SK-N-SH treated with all-trans-retinoic acid at 6 μM for 48 hours (cell line): ENCODE data around the gene OTOF.

ENCODE experiments used
- ATAC-seq: fragments of 200-7000 bp; cut with Tn5 transposase; 3 replicates; pipeline ENCODE4 v1.9.1; 2020; ENCODE audit warnings: mild to moderate bottlenecking, moderate library complexity
- ARNTL ChIP-seq: fragments of 450-650 bp; formaldehyde crosslinking; IDR thresholded peaks from 2 replicates; pipeline ENCODE4 v1.5.0; 2020; ENCODE audit warnings: low read depth, mild to moderate bottlenecking, moderate library complexity, borderline replicate concordance
- BACH2 ChIP-seq: fragments of 250-450 bp; sonication (Bioruptor Pico); IDR thresholded peaks from 2 replicates; pipeline ENCODE4 v1.9.0; 2021; ENCODE audit warnings: mild to moderate bottlenecking, borderline replicate concordance
- CREB5 ChIP-seq: fragments of 250-450 bp; sonication (Bioruptor Pico); IDR thresholded peaks from 2 replicates; pipeline ENCODE4 v1.5.1; 2020; ENCODE audit warnings: low read depth, mild to moderate bottlenecking, moderate library complexity
- CSDC2 ChIP-seq: fragments of 250-450 bp; sonication (Bioruptor Pico); IDR thresholded peaks from 2 replicates; pipeline ENCODE4 v1.5.0; 2020; ENCODE audit warnings: mild to moderate bottlenecking, moderate library complexity
- GLIS3 ChIP-seq: fragments of 250-450 bp; sonication (Bioruptor Pico); IDR thresholded peaks from 2 replicates; pipeline ENCODE4 v1.5.0; 2020; ENCODE audit warnings: mild to moderate bottlenecking, moderate library complexity
- ISL1 ChIP-seq: fragments of 250-450 bp; sonication (Bioruptor Pico); IDR thresholded peaks from 2 replicates; pipeline ENCODE4 v2.1.2; 2022; ENCODE audit warnings: mild to moderate bottlenecking, moderate library complexity
- OSR1 ChIP-seq: fragments of 250-450 bp; sonication (Bioruptor Pico); IDR thresholded peaks from 2 replicates; pipeline ENCODE4 v1.8.0; 2022; ENCODE audit warnings: moderate library complexity, mild to moderate bottlenecking, inconsistent platforms
- PATZ1 ChIP-seq: fragments of 250-450 bp; sonication (Bioruptor Pico); IDR thresholded peaks from 2 replicates; pipeline ENCODE4 v1.8.0; 2020; ENCODE audit warnings: mild to moderate bottlenecking, moderate library complexity, borderline replicate concordance
- PPARA ChIP-seq: fragments of 250-450 bp; sonication (Bioruptor Pico); IDR thresholded peaks from 2 replicates; pipeline ENCODE4 v1.5.0; 2020; ENCODE audit warnings: mild to moderate bottlenecking, borderline replicate concordance
- SNAI2 ChIP-seq: fragments of 250-450 bp; sonication (Bioruptor Pico); IDR thresholded peaks from 2 replicates; pipeline ENCODE4 v1.5.0; 2020; ENCODE audit warnings: mild to moderate bottlenecking, moderate library complexity
- TCF4 ChIP-seq: fragments of 250-450 bp; sonication (Bioruptor Pico); IDR thresholded peaks from 2 replicates; pipeline ENCODE4 v1.8.0; 2021; ENCODE audit warnings: mild to moderate bottlenecking, moderate library complexity, borderline replicate concordance
- TOX ChIP-seq: fragments of 250-450 bp; sonication (Bioruptor Pico); IDR thresholded peaks from 2 replicates; pipeline ENCODE4 v1.8.0; 2021; ENCODE audit warnings: mild to moderate bottlenecking, moderate library complexity, borderline replicate concordance
- TSHZ2 ChIP-seq: fragments of 250-450 bp; sonication (Bioruptor Pico); IDR thresholded peaks from 2 replicates; pipeline ENCODE4 v1.5.0; 2020; ENCODE audit warnings: mild to moderate bottlenecking, moderate library complexity
- ZC3H10 ChIP-seq: fragments of 250-450 bp; sonication (Bioruptor Pico); IDR thresholded peaks from 2 replicates; pipeline ENCODE4 v1.5.1; 2021; ENCODE audit warnings: mild to moderate bottlenecking, moderate library complexity
- ZFP3 ChIP-seq: fragments of 250-450 bp; sonication (Bioruptor Pico); IDR thresholded peaks from 2 replicates; pipeline ENCODE4 v1.5.0; 2020; ENCODE audit warnings: mild to moderate bottlenecking, moderate library complexity
- ZFP30 ChIP-seq: fragments of 450-650 bp; formaldehyde crosslinking; IDR thresholded peaks from 2 replicates; pipeline ENCODE4 v1.5.0; 2022; ENCODE audit warnings: mild to moderate bottlenecking, moderate library complexity
- ZNF70 ChIP-seq: fragments of 450-650 bp; formaldehyde crosslinking; IDR thresholded peaks from 2 replicates; pipeline ENCODE4 v1.5.0; 2020; ENCODE audit warnings: mild to moderate bottlenecking, moderate library complexity
- TF ChIP-seq, protein P1 (sequence below): fragments of 250-450 bp; sonication (Bioruptor Pico); IDR thresholded peaks from 2 replicates; pipeline ENCODE4 v1.5.1; 2021; ENCODE audit warnings: mild to moderate bottlenecking, moderate library complexity
- TF ChIP-seq, protein P2 (sequence below): fragments of 250-450 bp; sonication (Bioruptor Pico); IDR thresholded peaks from 2 replicates; pipeline ENCODE4 v1.8.0; 2021; ENCODE audit warnings: low read depth, mild to moderate bottlenecking, moderate library complexity, borderline replicate concordance

The OTOF gene

DNA sequence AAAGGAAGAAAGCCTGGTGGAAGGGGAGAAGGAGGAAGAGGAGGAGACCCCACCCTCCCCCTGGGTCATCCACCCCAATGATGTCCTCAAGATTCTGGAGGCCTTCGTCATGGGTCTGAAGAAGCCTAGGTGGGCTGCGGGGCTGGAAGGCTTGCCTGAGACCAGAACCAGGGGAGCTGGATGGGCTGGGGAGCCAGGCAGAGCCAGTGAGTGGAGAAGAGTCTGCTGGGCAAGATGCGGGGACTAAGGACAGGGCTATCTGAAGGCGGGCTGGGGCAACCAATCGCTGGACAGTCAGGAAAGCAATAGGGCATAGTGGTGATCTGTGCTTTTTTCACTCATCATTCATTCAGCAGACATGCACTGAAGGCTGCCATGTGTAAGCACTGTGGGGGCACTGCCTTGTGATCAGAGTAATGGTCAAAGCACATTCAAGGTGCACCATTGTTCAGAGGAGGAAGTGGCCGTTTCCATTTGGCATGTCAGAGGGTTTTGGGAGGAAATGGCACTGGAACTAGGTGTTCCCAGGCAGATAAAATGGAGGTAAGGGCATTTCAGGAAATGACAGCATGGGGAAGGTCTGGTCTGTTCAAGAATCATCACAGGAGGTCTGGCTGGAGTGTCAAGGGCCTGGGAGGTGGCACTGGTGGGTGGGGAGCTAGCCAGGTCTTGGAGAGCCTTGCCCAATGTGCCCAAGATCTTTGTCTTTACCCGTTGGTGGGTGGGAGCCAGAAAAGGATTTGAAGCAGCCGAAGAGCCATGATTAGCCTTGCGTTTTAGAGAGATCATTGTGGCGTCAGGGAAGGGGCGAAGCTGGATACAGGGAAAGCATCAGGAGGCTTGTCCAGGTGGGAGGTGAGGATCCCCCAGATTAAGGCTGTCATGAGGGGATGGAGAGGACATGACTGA, 24.2 kb downstream of the OTOF start:
- TF ChIP-seq TCF4 (CRISPR knock-in tag), result no peak
- TF ChIP-seq SNAI2 (CRISPR knock-in tag), result no peak
- TF ChIP-seq, protein P1, sequence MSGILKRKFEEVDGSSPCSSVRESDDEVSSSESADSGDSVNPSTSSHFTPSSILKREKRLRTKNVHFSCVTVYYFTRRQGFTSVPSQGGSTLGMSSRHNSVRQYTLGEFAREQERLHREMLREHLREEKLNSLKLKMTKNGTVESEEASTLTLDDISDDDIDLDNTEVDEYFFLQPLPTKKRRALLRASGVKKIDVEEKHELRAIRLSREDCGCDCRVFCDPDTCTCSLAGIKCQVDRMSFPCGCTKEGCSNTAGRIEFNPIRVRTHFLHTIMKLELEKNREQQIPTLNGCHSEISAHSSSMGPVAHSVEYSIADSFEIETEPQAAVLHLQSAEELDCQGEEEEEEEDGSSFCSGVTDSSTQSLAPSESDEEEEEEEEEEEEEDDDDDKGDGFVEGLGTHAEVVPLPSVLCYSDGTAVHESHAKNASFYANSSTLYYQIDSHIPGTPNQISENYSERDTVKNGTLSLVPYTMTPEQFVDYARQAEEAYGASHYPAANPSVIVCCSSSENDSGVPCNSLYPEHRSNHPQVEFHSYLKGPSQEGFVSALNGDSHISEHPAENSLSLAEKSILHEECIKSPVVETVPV (CRISPR knock-in tag), result no peak
- TF ChIP-seq ZFP30 (CRISPR knock-in tag), result no peak
- TF ChIP-seq TSHZ2 (CRISPR knock-in tag), result no peak
- TF ChIP-seq, all 23 proteins: peak for 0

DNA sequence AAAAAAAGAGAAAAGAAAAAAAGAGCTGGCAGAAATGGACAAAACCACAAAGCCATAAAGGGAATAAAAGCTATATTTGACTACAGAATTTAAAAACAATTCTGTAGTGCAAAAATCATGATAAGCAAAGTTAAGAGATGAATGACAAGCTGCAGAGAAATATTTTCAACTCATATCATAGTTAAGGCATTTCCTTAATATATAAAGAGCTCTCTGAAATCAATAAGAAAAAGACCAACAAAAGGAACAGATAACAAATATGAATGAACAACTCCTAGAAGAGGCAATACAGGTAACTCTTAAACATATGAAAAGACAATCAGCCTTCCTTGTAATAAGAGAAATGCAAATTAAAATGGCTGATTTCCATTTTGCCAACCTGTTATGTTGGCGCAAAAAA, 26.2 kb downstream of the OTOF start:
- TF ChIP-seq ZC3H10 (CRISPR knock-in tag) (no peak), TOX (CRISPR knock-in tag) (no peak), GLIS3 (CRISPR knock-in tag) (no peak), ARNTL (no peak), TSHZ2 (CRISPR knock-in tag) (no peak), CSDC2 (CRISPR knock-in tag) (no peak), PPARA (CRISPR knock-in tag) (no peak), CREB5 (CRISPR knock-in tag) (no peak), ISL1 (CRISPR knock-in tag) (no peak), SNAI2 (CRISPR knock-in tag) (no peak), BACH2 (CRISPR knock-in tag) (no peak), ZFP3 (CRISPR knock-in tag) (no peak), OSR1 (CRISPR knock-in tag) (no peak), PATZ1 (CRISPR knock-in tag) (no peak), ZNF70 (CRISPR knock-in tag) (no peak)
- TF ChIP-seq, protein P2, sequence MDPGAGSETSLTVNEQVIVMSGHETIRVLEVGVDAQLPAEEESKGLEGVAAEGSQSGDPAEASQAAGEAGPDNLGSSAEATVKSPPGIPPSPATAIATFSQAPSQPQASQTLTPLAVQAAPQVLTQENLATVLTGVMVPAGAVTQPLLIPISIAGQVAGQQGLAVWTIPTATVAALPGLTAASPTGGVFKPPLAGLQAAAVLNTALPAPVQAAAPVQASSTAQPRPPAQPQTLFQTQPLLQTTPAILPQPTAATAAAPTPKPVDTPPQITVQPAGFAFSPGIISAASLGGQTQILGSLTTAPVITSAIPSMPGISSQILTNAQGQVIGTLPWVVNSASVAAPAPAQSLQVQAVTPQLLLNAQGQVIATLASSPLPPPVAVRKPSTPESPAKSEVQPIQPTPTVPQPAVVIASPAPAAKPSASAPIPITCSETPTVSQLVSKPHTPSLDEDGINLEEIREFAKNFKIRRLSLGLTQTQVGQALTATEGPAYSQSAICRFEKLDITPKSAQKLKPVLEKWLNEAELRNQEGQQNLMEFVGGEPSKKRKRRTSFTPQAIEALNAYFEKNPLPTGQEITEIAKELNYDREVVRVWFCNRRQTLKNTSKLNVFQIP, result no peak
- TF ChIP-seq, protein P1 (CRISPR knock-in tag), result no peak
- ATAC-seq, result no peak

More for the DNA sequence above, 24.2 kb downstream of the OTOF start:
- no peak for ATAC-seq
